Smooth muscle cell (in vitro differentiated cells): ENCODE results near the gene HCLS1. TPM values are rescaled to one million over a fixed set of nuclear protein-coding genes. Genes with fewer than 3 reads are reported as not detected.

Experiments used
- DNase-seq: peaks from one replicate; lab custom pipeline; 2025; ENCODE audit not compliant: unreplicated experiment; lab: John Stamatoyannopoulos, UW
- H2AFZ ChIP-seq: fragments of 200-600 bp; sonication (generic); 2 replicates; pipeline ENCODE4 v1.6.0; 2016; ENCODE audit warnings: antibody characterized with exemption, low read depth, mild to moderate bottlenecking
- H3F3A ChIP-seq: fragments of 200-600 bp; sonication (generic); 2 replicates; pipeline ENCODE4 v1.6.0; 2017; ENCODE audit warnings: antibody characterized with exemption, low read depth
- H3K27ac ChIP-seq: fragments of 200-600 bp; sonication (generic); 2 replicates; pipeline ENCODE4 v1.5.1; 2016; ENCODE audit warnings: low read depth, mild to moderate bottlenecking
- H3K27me3 ChIP-seq: fragments of 200-600 bp; sonication (generic); 2 replicates; pipeline ENCODE4 v1.6.1; 2016; ENCODE audit warnings: low read depth, mild to moderate bottlenecking
- H3K36me3 ChIP-seq: fragments of 200-600 bp; sonication (generic); 2 replicates; pipeline ENCODE4 v1.5.1; 2016; ENCODE audit warnings: low read depth
- H3K4me1 ChIP-seq: fragments of 200-600 bp; sonication (generic); 2 replicates; pipeline ENCODE4 v1.5.1; 2016; ENCODE audit warnings: low read depth
- H3K4me2 ChIP-seq: fragments of 200-600 bp; sonication (generic); 2 replicates; pipeline ENCODE4 v1.6.0; 2016; ENCODE audit warnings: mild to moderate bottlenecking
- H3K4me3 ChIP-seq: fragments of 200-600 bp; sonication (generic); 2 replicates; pipeline ENCODE4 v1.5.1; 2016; ENCODE audit warnings: mild to moderate bottlenecking
- H3K79me2 ChIP-seq: fragments of 200-600 bp; sonication (generic); 2 replicates; pipeline ENCODE4 v1.6.0; 2016; ENCODE audit warnings: low read depth, mild to moderate bottlenecking
- H3K9ac ChIP-seq: fragments of 200-600 bp; sonication (generic); 2 replicates; pipeline ENCODE4 v1.6.0; 2016; ENCODE audit warnings: low read depth
- H3K9me3 ChIP-seq: fragments of 200-600 bp; sonication (generic); replicated peaks from 2 replicates; pipeline ENCODE4 v1.5.1; 2016; ENCODE audit warnings: low read depth
- H4K20me1 ChIP-seq: fragments of 200-600 bp; sonication (generic); 2 replicates; pipeline ENCODE4 v1.6.0; 2016; ENCODE audit warnings: low read depth
- CTCF ChIP-seq: fragments of 200-600 bp; sonication (generic); IDR thresholded peaks from 2 replicates; pipeline ENCODE4 v1.5.1; 2017; ENCODE audit warnings: borderline replicate concordance, mild to moderate bottlenecking, antibody characterized with exemption; ENCODE audit not compliant: insufficient read depth, poor library complexity, severe bottlenecking
- whole genome bisulfite sequencing: methylation state at CpG from one replicate; pipeline ENCODE4 v1.1.7; 2016; ENCODE audit warnings: low lambda C conversion rate; 5-methylcytosine and 5-hydroxymethylcytosine counted together
- polyA plus RNA-seq: library from polyadenylated mRNA; unstranded; fragments of >200 nt; fragmentation: Nextera tagmentation; extraction: Ambion mirVana; gene quantifications from 2 replicates; pipeline ENCODE4 v1.2.1, GENCODE V29; 2016
- small RNA-seq: library from RNA; depleted of rRNA; stranded (forward); fragments of <200 nt; gene quantifications from one replicate; pipeline ENCODE3, GENCODE V24; 2014
- total RNA-seq: library from RNA; depleted of rRNA; stranded (reverse); fragments of >200 nt; gene quantifications from 2 replicates; pipeline ENCODE4 v1.2.3, GENCODE V29; 2014

Gene HCLS1
- total and polyA plus RNA-seq, 2 experiments from 2014 or later, result 2.7 to 3.5 TPM

GRCh38 chr3:121584418-121584817 is 76.3 kb downstream of the HCLS1 start:
- WGBS, result 76% methylated on average over 1 of the region's 1 CpG
- H3F3A ChIP-seq, result no peaks in the 10 kb centered on the region
- no peaks in the 10 kb centered on the region for H3K9me3 ChIP-seq
- no peak overlapping the region for H3K4me2 ChIP-seq
- H3K36me3 ChIP-seq, result no peaks in the 10 kb centered on the region
- H3K4me1 ChIP-seq, result no peaks in the 10 kb centered on the region
- no peaks in the 10 kb centered on the region for H4K20me1 ChIP-seq
- no peak for TF ChIP-seq CTCF
- H3K79me2 ChIP-seq, result no peaks in the 10 kb centered on the region
- no peak overlapping the region for H2AFZ ChIP-seq
- no peaks in the 10 kb centered on the region for H3K27me3 ChIP-seq
- H3K9ac ChIP-seq, result no peak overlapping the region
- no peak for DNase-seq
- no peak overlapping the region for H3K27ac ChIP-seq
- H3K4me3 ChIP-seq, result no peak overlapping the region

GRCh38 chr3:121581691-121582090 is 79.0 kb downstream of the HCLS1 start:
- H3K4me3 ChIP-seq, result no peak overlapping the region
- H3K36me3 ChIP-seq, result no peaks in the 10 kb centered on the region
- no peaks in the 10 kb centered on the region for H3K9me3 ChIP-seq
- no peak overlapping the region for H3K4me2 ChIP-seq
- no peaks in the 10 kb centered on the region for H3K4me1 ChIP-seq
- H3F3A ChIP-seq, result no peaks in the 10 kb centered on the region
- H4K20me1 ChIP-seq, result no peaks in the 10 kb centered on the region
- no peaks in the 10 kb centered on the region for H3K27me3 ChIP-seq
- DNase-seq, result no peak
- no peak overlapping the region for H3K27ac ChIP-seq
- H3K79me2 ChIP-seq, result no peaks in the 10 kb centered on the region
- WGBS, result 86% methylated on average over 2 of the region's 2 CpGs
- TF ChIP-seq CTCF, result no peak
- no peak overlapping the region for H3K9ac ChIP-seq
- no peak overlapping the region for H2AFZ ChIP-seq

Small RNA genes lying within 50 kb of the gene (small RNA-seq; reads per million reads assigned to genes)
- gene RNU4-62P, result not detected

Other genes starting within 250 kb of the HCLS1 start
- 3.0 and 4.0 TPM in 2 replicates for gene POLQ, start 114.9 kb downstream of the HCLS1 start, total RNA-seq
- gene POLQ, start 114.9 kb downstream of the HCLS1 start, polyA plus RNA-seq, result 0.74 and 1.8 TPM in 2 replicates
- not detected in 2 replicates for gene ARGFX, start 93.0 kb downstream of the HCLS1 start, total RNA-seq
- gene ARGFX, start 93.0 kb downstream of the HCLS1 start, polyA plus RNA-seq, result not detected in 2 replicates
- gene FBXO40, start 67.5 kb downstream of the HCLS1 start, total RNA-seq, result not detected in 2 replicates
- 0.08 TPM in 1 of 2 replicates, not detected in the other for gene FBXO40, start 67.5 kb downstream of the HCLS1 start, polyA plus RNA-seq
- gene GOLGB1, start 88.8 kb upstream of the HCLS1 start, total RNA-seq, result 68.5 and 84.8 TPM in 2 replicates
- 41.9 and 51.1 TPM in 2 replicates for gene GOLGB1, start 88.8 kb upstream of the HCLS1 start, polyA plus RNA-seq
- gene IQCB1, start 174.2 kb upstream of the HCLS1 start, total RNA-seq, result 19.2 and 22.3 TPM in 2 replicates
- 14.2 and 20.1 TPM in 2 replicates for gene IQCB1, start 174.2 kb upstream of the HCLS1 start, polyA plus RNA-seq
- gene EAF2, start 174.3 kb upstream of the HCLS1 start, total RNA-seq, result 4.1 and 7.3 TPM in 2 replicates
- 5.1 and 6.5 TPM in 2 replicates for gene EAF2, start 174.3 kb upstream of the HCLS1 start, polyA plus RNA-seq
- gene SLC15A2, start 233.5 kb upstream of the HCLS1 start, total RNA-seq, result 0.36 and 1.5 TPM in 2 replicates
- 0.07 and 0.35 TPM in 2 replicates for gene SLC15A2, start 233.5 kb upstream of the HCLS1 start, polyA plus RNA-seq